Mucosa of descending colon (tissue), 3 donors: Measurements from ENCODE around the gene DUSP18. TPM values are rescaled to one million over a fixed set of nuclear protein-coding genes. Genes with fewer than 3 reads are reported as not detected.
"Not testable (repeated sequence)": the region's sequence is repeated elsewhere in the genome, so short reads cannot be mapped to it uniquely, and the experiment has no call there.

Source experiments
- ATAC-seq: fragments of 200-7000 bp; cut with Tn5 transposase; one replicate; pipeline ENCODE4 v1.9.1; 2020; ENCODE audit warnings: mild to moderate bottlenecking, moderate library complexity
- DNase-seq, 3 donors: peaks; one replicate each; pipeline ENCODE4 v3.0.0-alpha.2; 2020
- H3K36me3 ChIP-seq: fragments of 200-600 bp; one replicate; pipeline ENCODE4 v1.8.0; 2021; ENCODE audit warnings: low read depth, mild to moderate bottlenecking
- H3K4me1 ChIP-seq: fragments of 200-600 bp; one replicate; pipeline ENCODE4 v1.8.0; 2021; ENCODE audit warnings: low read depth, mild to moderate bottlenecking
- H3K4me3 ChIP-seq: fragments of 200-600 bp; one replicate; pipeline ENCODE4 v1.8.0; 2021; ENCODE audit warnings: mild to moderate bottlenecking
- H3K9me3 ChIP-seq: fragments of 200-600 bp; one replicate; pipeline ENCODE4 v1.8.0; 2021; ENCODE audit warnings: mild to moderate bottlenecking
- CTCF ChIP-seq: fragments of 200-600 bp; IDR thresholded peaks from one replicate; pipeline ENCODE4 v1.8.0; 2022; ENCODE audit warnings: antibody characterized with exemption, mild to moderate bottlenecking
- intact Hi-C, 2 donors: fragments of 100-400 bp; cut with DNase I in 1 of 2; cut with micrococcal nuclease in 1 of 2; formaldehyde crosslinking; loops; one replicate each; pipeline versions ENCODE4 v1.11.0 to v1.11.1; 2022; cut with DNase I, micrococcal nuclease
- total RNA-seq, 3 donors: library from RNA; stranded (reverse); fragmentation: NEBNext Ultra II Directional in 2 of 3; extraction: Animal tissue kit (Norgen Biotek cat#: 25700) in 2 of 3; gene quantifications; one replicate each; pipeline versions ENCODE4 v1.2.1 to v1.2.4, GENCODE V29; 2021 to 2023
- donor health status: DM: no; HTN: no; CAD: no; lungs with moderate emphysema.
- donor health status: DM: no; HTN: no; CAD: no.
- donor health status: DM: no; HTN: yes; CAD: no.

DUSP18 gene
- total RNA-seq, 3 donors from 2014 or later = 16.2 to 21.6 (median 16.3) TPM

- peak; percentile 43 to 70 (median 66) for DNase-seq
- no peak for TF ChIP-seq CTCF
- H3K9me3 ChIP-seq = no peaks in the 10 kb centered on the region
- H3K4me3 ChIP-seq = peak overlapping the region; percentile 36
- peaks cover 25% of the 10 kb centered on the region for H3K4me1 ChIP-seq
- intact Hi-C loops = no loop called here
- peak; percentile 32 for ATAC-seq
- no peaks in the 10 kb centered on the region for H3K36me3 ChIP-seq
These were observed 31.2 kb downstream of the DUSP18 start for GRCh38 chr22:30636226-30637077.

GRCh38 chr22:30635273-30636225 lies 32.1 kb downstream of the DUSP18 start, which contains the start of gene SLC35E4:
SLC35E4 (plus strand) TSS chr22:30635781; CDS start chr22:30636451, 670 bp downstream.
- Histone ChIP-seq H3K4me1 (peaks cover 25% of the 10 kb centered on the region), H3K36me3 (no peaks in the 10 kb centered on the region), H3K4me3 (peak within 1 kb of the TSS; percentile 36), H3K9me3 (no peaks in the 10 kb centered on the region)
- intact Hi-C loops = no loop called here
- DNase-seq (peak; percentile 96 to 98 (median 98)), ATAC-seq (peak; percentile 94)
- peak; percentile 9 for TF ChIP-seq CTCF

GRCh38 chr22:30634471-30635233 lies 33.0 kb downstream of the DUSP18 start:
- no peaks in the 10 kb centered on the region for H3K36me3 ChIP-seq
- intact Hi-C loops = loop anchor here (1.0 to 5.0 kb wide), 2 partner anchors 121 to 123 kb away; no protein-coding TSS in a partner anchor
- H3K9me3 ChIP-seq = no peaks in the 10 kb centered on the region
- peak; percentile 84 for TF ChIP-seq CTCF
- DNase-seq (peak; percentile 90 to 92 (median 92)), ATAC-seq (peak; percentile 78)
- no peak overlapping the region for H3K4me3 ChIP-seq
- peaks cover 25% of the 10 kb centered on the region for H3K4me1 ChIP-seq

- not testable (repeated sequence) for H3K9me3 ChIP-seq, H3K4me3 ChIP-seq, DNase-seq, ATAC-seq, H3K36me3 ChIP-seq
- H3K4me1 ChIP-seq = peaks cover 11% of the 10 kb centered on the region
- intact Hi-C loops = loop anchor here in 1 of 2 donors (5.0 kb wide), 1 partner anchor 126 kb away; no protein-coding TSS in a partner anchor
These were observed 36.2 kb downstream of the DUSP18 start for GRCh38 chr22:30631469-30631868.

- Histone ChIP-seq H3K4me1 (no peaks in the 10 kb centered on the region), H3K9me3 (no peaks in the 10 kb centered on the region), H3K4me3 (no peak overlapping the region), H3K36me3 (no peaks in the 10 kb centered on the region)
- DNase-seq = no peak
- intact Hi-C loops = no loop called here
- no peak for ATAC-seq
- no peak for TF ChIP-seq CTCF
These were observed 39.2 kb downstream of the DUSP18 start for GRCh38 chr22:30628491-30628890.
